Caco-2 (cell line): ENCODE results near the gene GRK2. TPM values are rescaled to one million over a fixed set of nuclear protein-coding genes. Genes with fewer than 3 reads are reported as not detected.

Experiments
- BruUV-seq: library from RNA; stranded (reverse); fragments of 400-500 nt; replicated peaks from 2 replicates; lab custom pipeline; 2021; lab: Mats Ljungman, UMichigan
- CTCF ChIA-PET: fragments of 300-600 bp; sonication (Branson Sonifier 250); formaldehyde crosslinking; loops from one replicate; lab custom pipeline; 2022; ENCODE audit warnings: antibody characterized with exemption; lab: Charles Lee
- POLR2A ChIA-PET: fragments of 300-600 bp; sonication (Branson Sonifier 250); formaldehyde crosslinking; loops from one replicate; lab custom pipeline; 2022; ENCODE audit warnings: antibody characterized with exemption; lab: Charles Lee
- DNase-seq, 2 experiments: peaks; one replicate each; pipeline versions ENCODE4 v3.0.0 to v3.0.0-alpha.2; 2020 to 2022
- H3K27me3 ChIP-seq: replicated peaks from 2 replicates; pipeline ENCODE4 v1.6.0; 2011; ENCODE audit warnings: low read length; ENCODE audit not compliant: control insufficient read depth, insufficient read depth
- H3K36me3 ChIP-seq: 2 replicates; pipeline ENCODE4 v1.5.1; 2011; ENCODE audit warnings: low read length; ENCODE audit not compliant: control insufficient read depth, insufficient read depth
- H3K4me1 ChIP-seq: fragments of 250-450 bp; sonication (Bioruptor Pico); 2 replicates; pipeline ENCODE4 v1.5.1; 2020; ENCODE audit warnings: mild to moderate bottlenecking
- H3K4me3 ChIP-seq: 2 replicates; pipeline ENCODE4 v1.5.1; 2011; ENCODE audit warnings: low read depth, mild to moderate bottlenecking, control low read depth, low read length
- H3K9me3 ChIP-seq: fragments of 250-450 bp; sonication (Bioruptor Pico); 2 replicates; pipeline ENCODE4 v1.5.1; 2020; ENCODE audit warnings: mild to moderate bottlenecking, moderate library complexity
- H3K27ac Mint-ChIP-seq: one replicate; pipeline ENCODE4 v1.8.0; 2022; ENCODE audit warnings: mixed read lengths; ENCODE audit not compliant: unreplicated experiment
- H3K27me3 Mint-ChIP-seq: one replicate; pipeline ENCODE4 v1.8.0; 2022; ENCODE audit warnings: mixed read lengths; ENCODE audit not compliant: insufficient read depth, unreplicated experiment
- H3K36me3 Mint-ChIP-seq: one replicate; pipeline ENCODE4 v1.8.0; 2022; ENCODE audit warnings: mild to moderate bottlenecking, mixed read lengths; ENCODE audit not compliant: insufficient read depth, unreplicated experiment
- H3K4me1 Mint-ChIP-seq: one replicate; pipeline ENCODE4 v1.8.0; 2022; ENCODE audit warnings: low read depth, mixed read lengths; ENCODE audit not compliant: unreplicated experiment
- H3K4me3 Mint-ChIP-seq: one replicate; pipeline ENCODE4 v1.8.0; 2022; ENCODE audit warnings: mild to moderate bottlenecking, moderate library complexity, mixed read lengths; ENCODE audit not compliant: unreplicated experiment
- H3K9me3 Mint-ChIP-seq: one replicate; pipeline ENCODE4 v1.8.0; 2022; ENCODE audit warnings: mixed read lengths; ENCODE audit not compliant: unreplicated experiment
- CTCF ChIP-seq, 2 experiments: fragments of 200-600 bp in 1 of 2; IDR thresholded peaks; 1 replicate in 1 of 2; 2 replicates in 1 of 2; pipeline versions ENCODE4 v1.5.1 to v1.8.0; 2011 to 2022; ENCODE audit warnings: antibody characterized with exemption in 1 of 2, control low read depth in 1 of 2, inconsistent platforms in 1 of 2, low read depth in 1 of 2, low read length in 1 of 2, mild to moderate bottlenecking in 1 of 2, moderate library complexity in 1 of 2; ENCODE audit not compliant: insufficient read depth in 1 of 2, severe bottlenecking in 1 of 2, unreplicated experiment in 1 of 2
- intact Hi-C: fragments of 100-400 bp; cut with micrococcal nuclease; formaldehyde crosslinking; loops from one replicate; pipeline ENCODE4 v1.10.0; 2022; ENCODE audit not compliant: unreplicated experiment
- total RNA-seq: library from RNA; stranded (reverse); gene quantifications from 2 replicates; pipeline ENCODE4 v1.2.3, GENCODE V29; 2022

The GRK2 gene
- total RNA-seq, 1 experiment from 2014 or later, result 120 TPM

- no TSS peak for BruUV-seq
- DNase-seq, result peak in 1 of 2 experiments; percentile 74
- Mint-ChIP-seq H3K27me3 (no peaks in the 10 kb centered on the region), H3K4me1 (peaks cover 29% of the 10 kb centered on the region), H3K36me3 (peaks cover 80% of the 10 kb centered on the region), H3K9me3 (no peaks in the 10 kb centered on the region), H3K27ac (peak within 1 kb of the TSS; percentile 90), H3K4me3 (peak within 1 kb of the TSS; percentile 99)
- H3K4me3 ChIP-seq, result peak within 1 kb of the TSS; percentile 91
- H3K27me3 ChIP-seq, result no peaks in the 10 kb centered on the region
- ChIA-PET CTCF (interaction anchor here (0.6 to 3.1 kb wide), 9 partner anchors 11 to 62 kb away, joined by 3 to 27 read pairs (median 9); partner anchors contain the start of genes GRK2 and SSH3), POLR2A (interaction anchor here (0.7 to 2.2 kb wide), 6 partner anchors 14 to 49 kb away, joined by 3 to 25 read pairs (median 11); partner anchors contain the start of gene SSH3)
- H3K36me3 ChIP-seq, result peaks cover 12% of the 10 kb centered on the region
- TF ChIP-seq CTCF (IDR thresholded peaks at IDR 0.05; ENCODE audit: insufficient read depth in 1 of 2, low read depth in 1 of 2, low read length in 1 of 2, severe bottlenecking in 1 of 2, unreplicated experiment in 1 of 2), result peak in 1 of 2 experiments; percentile 6
- H3K9me3 ChIP-seq, result no peaks in the 10 kb centered on the region; the same call in 1 of the 2 replicates
- intact Hi-C loops, result loop anchor here (1.0 to 2.0 kb wide), 2 partner anchors 15 to 50 kb away; no protein-coding TSS in a partner anchor
- H3K4me1 ChIP-seq, result peaks cover 20% of the 10 kb centered on the region
Observed at GRCh38 chr11:67289226-67289650, 23.0 kb downstream of the GRK2 start, which contains the start of gene ANKRD13D. ANKRD13D (plus strand) TSS chr11:67289303; CDS start chr11:67289461, 158 bp downstream.

GRCh38 chr11:67289651-67290479, 23.6 kb downstream of the GRK2 start:
- H3K4me1 Mint-ChIP-seq, result peaks cover 29% of the 10 kb centered on the region
- Histone ChIP-seq H3K4me3 (peak overlapping the region; percentile 91), H3K9me3 (peaks cover 4% of the 10 kb centered on the region), H3K4me1 (peaks cover 20% of the 10 kb centered on the region), H3K27me3 (no peaks in the 10 kb centered on the region), H3K36me3 (peaks cover 12% of the 10 kb centered on the region)
- peak overlapping the region; percentile 99 for H3K4me3 Mint-ChIP-seq
- peak overlapping the region; percentile 90 for H3K27ac Mint-ChIP-seq
- peak in 1 of 2 experiments; percentile 7 for TF ChIP-seq CTCF (IDR thresholded peaks at IDR 0.05; ENCODE audit: insufficient read depth in 1 of 2, low read depth in 1 of 2, low read length in 1 of 2, severe bottlenecking in 1 of 2, unreplicated experiment in 1 of 2)
- H3K9me3 Mint-ChIP-seq, result no peaks in the 10 kb centered on the region
- ChIA-PET CTCF (interaction anchor here (1.0 to 3.1 kb wide), 5 partner anchors 11 to 50 kb away, joined by 3 to 27 read pairs (median 12); partner anchors contain the start of gene GRK2), POLR2A (interaction anchor here (0.7 to 2.2 kb wide), 3 partner anchors 13 to 32 kb away, joined by 3 to 25 read pairs (median 14); partner anchors contain the start of gene SSH3)
- no peak for DNase-seq
- intact Hi-C loops, result loop anchor here (1.0 to 2.0 kb wide), 2 partner anchors 14 to 51 kb away; no protein-coding TSS in a partner anchor
- H3K27me3 Mint-ChIP-seq, result no peaks in the 10 kb centered on the region
- BruUV-seq, result no TSS peak
- peaks cover 79% of the 10 kb centered on the region for H3K36me3 Mint-ChIP-seq

- no peaks in the 10 kb centered on the region for H3K27me3 ChIP-seq
- no peak overlapping the region for H3K27ac Mint-ChIP-seq
- intact Hi-C loops, result no loop called here
- peaks cover 77% of the 10 kb centered on the region for H3K36me3 Mint-ChIP-seq
- H3K36me3 ChIP-seq, result peaks cover 13% of the 10 kb centered on the region
- no peak for DNase-seq
- POLR2A ChIA-PET, result no interaction called here
- peak overlapping the region; percentile 99 for H3K4me3 Mint-ChIP-seq
- peaks cover 11% of the 10 kb centered on the region for H3K9me3 ChIP-seq
- H3K4me1 Mint-ChIP-seq, result peaks cover 29% of the 10 kb centered on the region
- peaks cover 20% of the 10 kb centered on the region for H3K4me1 ChIP-seq
- H3K9me3 Mint-ChIP-seq, result peaks cover 2% of the 10 kb centered on the region
- H3K27me3 Mint-ChIP-seq, result no peaks in the 10 kb centered on the region
- BruUV-seq, result no TSS peak
- H3K4me3 ChIP-seq, result no peak overlapping the region
- CTCF ChIA-PET, result no interaction called here
- no peak for TF ChIP-seq CTCF (IDR thresholded peaks at IDR 0.05; ENCODE audit: insufficient read depth in 1 of 2, low read depth in 1 of 2, low read length in 1 of 2, severe bottlenecking in 1 of 2, unreplicated experiment in 1 of 2)
Observed at GRCh38 chr11:67290801-67291200, 24.5 kb downstream of the GRK2 start.
